Stimulated activated naive CD8-positive, alpha-beta T cell treated with anti-CD3 and anti-CD28 coated beads, Interleukin-15, Interleukin-2, amounts not matched to agents 100 U/mL and 50 U/mL, for 24 hours (primary cell): Measurements from ENCODE around the gene NAV2.

Source experiments
- ATAC-seq: fragments of 150-1000 bp; cut with Tn5 transposase; one replicate; pipeline ENCODE4 v1.10.0; 2021
- DNase-seq: peaks from one replicate; pipeline ENCODE4 v3.0.0; 2021

NAV2 gene

DNA sequence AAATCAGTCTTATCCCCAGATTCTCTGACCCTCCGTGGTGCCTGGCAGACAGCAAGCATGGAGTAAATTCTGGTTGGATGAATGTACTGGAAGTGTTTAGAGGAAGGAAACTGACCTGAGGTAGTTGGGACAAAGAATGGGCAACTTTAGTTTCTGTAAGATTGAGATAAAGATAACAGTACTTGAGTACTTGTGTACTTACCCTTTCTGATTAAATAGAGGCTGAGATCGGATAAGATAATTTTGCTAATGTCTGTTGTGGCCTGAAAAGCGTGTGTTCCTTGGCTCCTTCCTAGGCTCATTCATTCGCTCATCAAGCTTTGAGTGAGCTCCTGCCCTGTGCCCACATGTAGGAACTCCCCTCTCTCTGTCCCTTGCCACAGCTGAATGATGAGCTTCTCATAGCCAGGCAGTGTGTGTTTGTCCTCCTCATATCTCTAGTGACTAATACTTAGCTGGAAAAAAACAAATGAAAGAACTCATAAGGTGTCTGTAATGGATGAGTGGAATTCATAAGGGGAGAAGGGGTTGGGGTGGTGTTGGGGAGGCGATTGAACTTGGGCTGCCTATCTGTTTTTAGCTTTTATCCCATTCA lies 329.5 kb downstream of the NAV2 start:
- ATAC-seq: no peak
- no peak for DNase-seq

DNA sequence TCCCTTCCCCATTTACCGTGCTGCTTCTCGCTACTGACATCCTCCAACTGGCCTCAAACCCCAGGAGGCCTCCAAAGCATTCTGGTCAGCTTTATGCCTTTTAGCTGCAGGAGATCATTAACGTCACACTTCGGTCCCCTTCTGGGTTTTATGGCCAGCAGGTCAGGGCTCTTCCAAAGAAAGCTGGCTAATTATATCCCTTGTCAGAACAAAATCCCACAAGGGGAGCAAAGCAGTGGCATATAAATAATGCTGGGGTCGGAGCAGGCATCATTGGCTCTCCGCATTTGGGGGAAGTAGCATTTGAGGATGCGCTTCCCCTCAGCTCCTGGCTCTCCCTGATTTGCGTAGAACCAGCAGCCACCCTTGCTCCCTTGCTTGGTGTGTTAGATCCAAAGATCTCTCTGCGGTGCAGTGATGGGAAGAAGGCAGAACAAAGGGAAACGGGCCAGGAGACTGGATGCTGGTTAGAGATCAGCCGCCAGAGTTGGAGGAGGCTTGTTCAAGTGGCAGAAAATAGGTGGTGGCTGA lies 330.2 kb downstream of the NAV2 start:
- ATAC-seq: no peak
- no peak for DNase-seq

DNA sequence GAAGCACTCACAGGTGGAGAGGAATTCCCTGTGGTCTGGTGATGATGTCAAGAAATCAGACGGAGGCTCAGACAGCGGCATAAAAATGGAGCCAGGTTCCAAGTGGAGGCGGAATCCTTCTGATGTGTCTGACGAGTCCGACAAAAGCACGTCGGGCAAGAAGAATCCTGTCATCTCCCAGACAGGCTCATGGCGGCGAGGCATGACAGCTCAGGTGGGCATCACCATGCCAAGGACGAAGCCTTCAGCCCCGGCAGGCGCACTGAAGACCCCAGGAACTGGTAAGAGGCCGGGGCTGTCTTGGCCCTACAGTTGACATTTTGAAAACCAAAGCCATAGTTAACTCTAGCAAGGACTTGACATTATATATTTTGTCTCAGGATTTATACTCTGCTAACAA lies 331.4 kb downstream of the NAV2 start:
- ATAC-seq (no peak), DNase-seq (no peak)

DNA sequence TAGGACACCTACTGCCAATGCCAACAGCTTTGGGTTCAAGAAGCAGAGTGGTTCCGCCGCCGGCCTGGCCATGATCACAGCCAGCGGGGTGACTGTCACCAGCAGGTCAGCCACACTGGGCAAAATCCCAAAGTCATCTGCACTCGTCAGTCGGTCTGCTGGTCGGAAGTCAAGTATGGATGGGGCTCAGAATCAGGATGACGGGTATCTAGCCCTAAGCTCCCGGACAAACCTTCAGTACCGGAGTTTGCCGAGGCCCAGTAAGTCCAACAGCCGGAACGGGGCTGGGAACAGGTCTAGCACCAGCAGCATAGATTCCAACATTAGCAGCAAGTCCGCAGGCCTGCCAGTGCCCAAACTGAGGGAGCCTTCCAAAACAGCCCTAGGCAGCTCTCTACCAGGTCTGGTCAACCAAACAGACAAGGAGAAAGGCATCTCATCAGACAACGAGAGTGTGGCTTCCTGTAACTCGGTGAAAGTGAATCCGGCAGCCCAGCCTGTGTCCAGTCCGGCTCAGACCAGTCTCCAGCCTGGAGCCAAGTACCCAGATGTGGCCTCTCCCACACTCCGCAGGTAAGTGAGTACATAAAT lies 332.6 kb downstream of the NAV2 start:
- ATAC-seq (no peak), DNase-seq (no peak)

DNA sequence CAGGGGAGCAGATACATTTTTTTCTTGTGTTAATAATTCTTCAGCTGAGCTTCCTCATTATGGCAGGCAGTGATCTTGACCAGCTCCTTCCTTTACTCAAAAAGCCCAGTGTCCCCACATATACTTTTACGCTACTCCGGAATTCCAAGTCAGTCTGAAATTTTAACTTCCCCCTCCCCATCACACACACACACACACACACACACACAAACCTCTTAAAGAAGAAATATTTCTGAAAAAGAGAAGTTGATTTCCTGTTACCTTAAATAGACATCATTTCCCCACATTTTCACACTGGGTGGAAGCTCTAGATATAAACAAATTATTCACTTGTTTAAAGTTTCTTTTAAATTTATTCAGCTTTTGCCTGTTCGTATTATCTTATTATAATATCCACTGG lies 333.8 kb downstream of the NAV2 start:
- ATAC-seq (no peak), DNase-seq (no peak)

DNA sequence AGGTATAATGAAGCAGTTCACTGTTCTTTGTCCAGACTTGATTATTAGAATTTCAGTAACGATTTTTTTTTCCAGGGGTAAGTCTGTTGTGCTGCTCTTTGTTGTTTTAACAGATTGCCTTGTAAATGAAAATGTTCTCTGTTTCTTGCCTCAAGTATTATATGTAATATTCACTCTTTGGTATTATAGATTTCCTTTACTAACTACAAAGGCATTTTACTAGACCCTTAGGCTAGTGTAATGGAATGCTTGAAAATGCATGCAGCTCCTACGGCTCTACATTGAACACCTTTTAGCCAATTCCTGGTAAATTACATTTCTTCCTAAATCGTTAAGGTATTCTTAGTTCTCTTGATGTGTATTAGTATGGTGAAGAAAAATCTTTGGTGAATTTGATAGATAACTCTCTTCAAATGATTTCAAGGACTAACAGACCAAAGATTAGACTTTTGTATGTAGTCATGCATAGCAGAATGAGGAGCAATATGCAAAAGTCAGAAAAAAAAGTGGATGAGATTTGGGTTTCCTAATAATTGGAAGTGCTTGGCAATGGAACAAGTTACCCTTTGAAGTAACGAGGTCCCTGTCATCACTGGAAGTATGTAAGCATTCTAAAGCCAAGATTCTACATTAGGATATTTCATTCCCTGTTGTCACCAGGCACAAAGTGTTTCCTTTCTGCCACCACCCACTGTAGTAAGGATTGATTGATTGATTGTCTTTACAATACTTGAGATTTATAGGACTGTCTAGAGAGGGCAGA lies 334.6 kb downstream of the NAV2 start:
- no peak for ATAC-seq
- no peak for DNase-seq

DNA sequence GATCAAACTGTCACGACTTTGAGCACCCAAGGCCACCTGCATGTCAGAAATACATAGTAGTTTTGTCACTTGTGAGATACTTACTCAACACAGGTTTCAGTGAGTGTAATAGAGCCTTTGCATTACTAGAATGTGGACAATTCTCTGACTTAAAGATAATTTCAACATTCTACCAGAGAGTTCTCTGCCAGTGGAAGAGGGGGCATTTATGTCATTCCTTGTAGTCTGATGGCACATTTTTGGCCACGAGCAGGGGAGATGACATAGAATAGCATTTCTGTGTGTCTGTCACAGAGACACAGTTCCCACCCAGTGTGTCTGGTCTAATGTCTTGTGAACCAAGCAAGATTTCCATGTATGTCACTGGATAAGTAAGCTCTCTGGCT lies 335.1 kb downstream of the NAV2 start:
- ATAC-seq (no peak), DNase-seq (no peak)

DNA sequence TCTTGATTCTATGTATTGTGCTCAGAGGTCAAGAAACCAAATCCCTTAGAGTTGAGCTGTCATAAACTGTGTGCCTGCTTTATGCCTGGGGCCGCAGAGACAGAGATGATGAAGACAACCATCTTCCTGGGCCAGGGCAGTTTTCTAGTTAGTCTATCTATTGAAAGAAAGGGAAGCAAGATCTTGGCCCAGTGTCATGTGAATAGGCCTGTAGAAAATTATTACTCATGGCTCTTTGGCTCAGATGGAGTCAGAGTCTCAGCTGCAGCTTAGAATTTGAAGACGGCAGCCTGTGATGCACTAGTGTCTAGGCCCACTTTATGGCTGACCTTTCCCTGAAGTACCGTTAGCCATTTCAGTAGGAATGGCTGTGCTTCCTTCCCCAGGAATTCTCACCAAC lies 335.6 kb downstream of the NAV2 start:
- no peak for DNase-seq
- no peak for ATAC-seq

DNA sequence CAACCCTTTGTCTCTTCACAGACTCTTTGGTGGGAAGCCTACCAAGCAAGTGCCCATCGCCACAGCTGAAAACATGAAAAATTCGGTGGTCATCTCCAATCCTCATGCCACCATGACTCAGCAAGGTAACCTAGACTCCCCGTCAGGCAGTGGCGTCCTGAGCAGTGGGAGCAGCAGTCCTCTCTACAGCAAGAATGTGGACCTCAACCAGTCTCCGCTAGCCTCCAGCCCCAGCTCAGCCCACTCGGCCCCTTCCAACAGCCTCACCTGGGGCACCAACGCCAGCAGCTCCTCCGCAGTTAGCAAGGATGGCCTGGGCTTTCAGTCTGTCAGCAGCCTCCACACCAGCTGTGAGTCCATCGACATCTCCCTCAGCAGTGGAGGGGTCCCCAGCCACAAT lies 336.1 kb downstream of the NAV2 start:
- no peak for DNase-seq
- ATAC-seq: no peak

DNA sequence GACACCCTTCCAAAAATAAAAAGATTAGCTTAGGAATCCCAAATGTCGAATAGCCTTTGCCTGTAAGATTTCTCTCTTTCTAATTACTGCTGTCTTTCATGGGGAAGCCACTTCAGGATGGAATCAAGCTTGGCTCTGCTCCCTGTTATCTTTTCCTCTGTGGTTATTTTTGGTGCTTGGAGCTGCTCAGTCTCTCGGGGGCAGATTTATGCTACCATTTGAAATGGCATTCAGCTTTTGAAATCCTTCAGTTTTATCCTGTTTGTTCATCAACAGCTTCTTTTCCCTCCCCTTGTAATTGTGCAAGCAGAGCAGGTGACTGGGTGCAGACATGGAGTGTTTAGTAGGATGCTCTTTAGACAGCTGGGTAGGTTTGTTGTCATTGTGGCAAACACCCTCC lies 336.6 kb downstream of the NAV2 start:
- DNase-seq (no peak), ATAC-seq (no peak)

DNA sequence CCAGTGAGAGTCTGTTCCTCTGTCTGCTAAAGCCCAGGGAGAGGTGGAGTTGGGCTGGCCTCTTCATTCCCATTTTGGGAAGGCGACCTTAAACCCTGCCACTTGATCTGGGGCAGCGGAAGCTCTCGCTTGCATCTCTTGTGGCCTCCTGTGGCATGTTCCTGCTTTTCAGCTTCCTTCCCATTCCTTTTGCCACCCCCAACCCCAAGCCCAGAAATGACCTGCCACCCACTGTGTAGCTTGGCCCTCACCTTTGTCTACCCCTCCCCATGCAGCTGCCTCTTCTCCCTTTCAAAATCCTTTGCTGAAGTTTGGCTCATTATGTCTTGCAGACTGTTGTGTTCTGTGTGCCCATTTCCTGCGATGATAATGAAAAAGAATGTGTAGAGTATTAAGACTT lies 337.4 kb downstream of the NAV2 start:
- DNase-seq (no peak), ATAC-seq (no peak)

DNA sequence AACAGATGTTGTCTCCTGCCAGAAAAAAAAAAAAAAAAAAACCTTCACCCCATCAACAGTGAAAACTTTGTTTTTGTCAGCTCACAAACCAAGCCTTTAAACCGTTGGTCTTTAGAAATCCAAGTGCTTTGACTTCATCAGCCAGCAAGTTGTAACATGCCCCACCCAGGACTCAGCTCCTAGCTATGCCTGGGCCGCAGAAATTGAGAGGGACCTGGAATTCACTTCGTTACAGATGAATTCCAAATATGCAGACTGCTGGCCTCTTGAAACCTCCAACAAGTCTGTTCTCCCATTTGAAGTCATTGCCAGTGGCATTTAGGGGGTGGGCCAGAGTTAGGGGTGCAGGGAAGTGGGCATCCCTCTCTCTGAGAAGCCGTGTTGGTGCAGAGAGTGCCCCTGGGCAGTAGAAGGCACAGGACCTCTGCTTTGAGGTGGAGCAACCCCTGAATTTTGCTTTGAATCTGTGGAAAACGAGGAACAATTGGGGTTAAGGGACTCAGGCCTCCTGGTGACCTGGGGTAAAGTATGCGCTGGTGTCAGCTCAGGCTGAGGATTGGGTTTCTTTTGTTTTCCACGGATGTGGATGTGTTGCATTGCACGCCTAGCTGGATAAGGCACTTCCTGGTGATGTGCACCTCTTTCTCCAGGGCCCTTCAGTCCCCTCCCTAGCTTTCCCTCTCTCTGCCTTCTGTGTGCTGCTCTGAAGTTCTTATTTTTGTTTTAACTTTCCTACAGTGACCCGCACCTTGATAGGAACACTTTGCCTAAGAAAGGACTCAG lies 338.1 kb downstream of the NAV2 start:
- no peak for ATAC-seq
- no peak for DNase-seq

DNA sequence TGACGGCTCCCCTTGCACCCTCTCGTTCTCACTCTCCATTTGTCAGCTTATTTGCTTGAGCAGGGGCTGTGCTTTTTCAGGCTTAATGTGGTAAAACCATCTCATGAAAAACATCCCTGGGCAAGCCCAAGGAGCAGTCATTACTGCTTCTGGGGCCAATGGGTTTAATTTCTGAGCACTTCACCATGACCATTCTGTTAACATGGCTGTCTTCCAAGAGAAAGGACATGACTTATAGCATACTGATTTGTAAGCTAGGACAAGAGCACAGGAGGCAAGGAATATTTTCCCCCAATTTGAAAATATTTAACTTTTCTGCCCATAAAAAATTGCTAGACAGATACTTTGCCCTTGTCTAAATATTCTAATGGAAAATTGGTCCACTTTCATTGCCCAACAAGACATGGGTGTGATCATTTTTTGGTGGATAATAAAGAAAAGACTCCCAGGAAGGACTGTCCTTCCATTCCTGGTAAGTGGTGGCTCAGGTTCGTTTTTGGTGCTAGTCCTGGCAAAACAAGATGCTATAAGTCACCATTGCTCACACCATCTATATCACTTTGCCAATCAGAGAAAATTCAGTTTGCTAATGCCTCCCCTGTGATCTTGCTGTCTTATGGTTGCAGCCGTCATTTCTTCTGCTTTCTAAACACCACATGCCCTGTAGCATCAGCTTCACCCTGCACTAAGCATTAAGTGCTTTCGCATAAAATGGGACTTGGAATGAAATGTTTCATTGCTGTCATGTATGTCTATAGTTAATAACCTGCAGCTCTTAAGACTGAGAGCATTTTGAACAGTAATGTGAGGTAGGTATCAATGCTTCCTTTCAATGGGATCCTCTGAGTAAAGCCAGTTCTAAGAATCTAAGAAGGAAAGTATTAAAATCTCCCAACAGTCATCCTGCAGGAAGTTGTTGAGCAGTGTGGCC lies 339.1 kb downstream of the NAV2 start:
- ATAC-seq: no peak
- no peak for DNase-seq

DNA sequence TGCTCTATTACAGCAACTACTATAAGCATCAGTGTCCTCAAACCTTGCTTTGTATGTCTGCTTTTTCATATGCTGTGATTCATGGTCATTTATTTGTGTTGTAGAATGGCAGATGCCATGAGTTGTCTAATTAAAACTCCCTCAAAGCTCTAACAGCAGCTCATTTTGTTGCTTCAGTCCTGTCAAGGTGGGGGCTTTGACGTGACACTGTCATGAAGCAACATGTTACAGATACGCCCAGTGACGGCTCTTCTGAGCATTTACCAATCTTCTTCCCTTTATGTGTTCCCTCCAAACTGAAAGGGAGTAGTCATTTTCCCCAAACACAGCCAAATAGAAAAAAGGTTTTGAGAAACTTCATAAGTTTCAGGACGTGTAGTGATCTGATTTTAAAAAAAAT lies 340.9 kb downstream of the NAV2 start:
- no peak for ATAC-seq
- no peak for DNase-seq

DNA sequence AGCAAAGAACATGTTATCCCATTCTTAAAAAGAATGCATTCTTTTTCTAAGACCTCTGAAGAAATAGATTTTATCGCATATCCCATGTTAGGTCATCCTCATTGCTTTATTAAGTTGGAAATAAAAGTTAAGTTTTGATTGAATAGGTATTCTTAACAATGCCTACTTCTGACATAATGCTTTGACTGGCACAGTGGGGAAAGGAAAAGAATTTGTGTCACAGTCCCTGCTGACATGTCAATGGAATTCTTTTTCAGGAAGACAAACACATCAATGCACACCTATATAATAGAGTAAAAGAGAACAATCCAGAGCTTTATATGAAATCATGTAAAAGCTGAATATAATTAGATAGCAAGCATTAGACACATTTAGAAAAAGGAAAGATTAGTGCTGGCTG lies 341.9 kb downstream of the NAV2 start:
- ATAC-seq (no peak), DNase-seq (no peak)

DNA sequence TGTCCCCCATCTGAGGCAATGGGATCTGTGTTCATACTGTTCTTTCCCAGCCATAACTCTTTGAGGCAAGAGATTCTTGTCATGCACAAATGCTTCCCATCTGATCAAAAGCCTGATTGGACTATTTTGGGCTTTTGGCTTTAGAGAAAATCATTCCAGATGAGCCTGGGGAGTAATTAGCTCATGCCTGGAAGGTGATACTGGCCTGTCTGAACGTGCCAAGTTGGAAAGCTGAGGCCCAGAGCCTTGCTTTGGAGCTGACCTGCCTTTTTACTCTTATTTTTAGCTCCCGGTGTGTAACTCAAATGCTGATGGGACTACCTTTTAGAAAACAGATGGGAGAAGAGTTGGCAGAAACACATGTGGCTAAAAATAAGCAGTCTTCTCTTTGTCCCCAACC lies 342.7 kb downstream of the NAV2 start:
- no peak for ATAC-seq
- no peak for DNase-seq

DNA sequence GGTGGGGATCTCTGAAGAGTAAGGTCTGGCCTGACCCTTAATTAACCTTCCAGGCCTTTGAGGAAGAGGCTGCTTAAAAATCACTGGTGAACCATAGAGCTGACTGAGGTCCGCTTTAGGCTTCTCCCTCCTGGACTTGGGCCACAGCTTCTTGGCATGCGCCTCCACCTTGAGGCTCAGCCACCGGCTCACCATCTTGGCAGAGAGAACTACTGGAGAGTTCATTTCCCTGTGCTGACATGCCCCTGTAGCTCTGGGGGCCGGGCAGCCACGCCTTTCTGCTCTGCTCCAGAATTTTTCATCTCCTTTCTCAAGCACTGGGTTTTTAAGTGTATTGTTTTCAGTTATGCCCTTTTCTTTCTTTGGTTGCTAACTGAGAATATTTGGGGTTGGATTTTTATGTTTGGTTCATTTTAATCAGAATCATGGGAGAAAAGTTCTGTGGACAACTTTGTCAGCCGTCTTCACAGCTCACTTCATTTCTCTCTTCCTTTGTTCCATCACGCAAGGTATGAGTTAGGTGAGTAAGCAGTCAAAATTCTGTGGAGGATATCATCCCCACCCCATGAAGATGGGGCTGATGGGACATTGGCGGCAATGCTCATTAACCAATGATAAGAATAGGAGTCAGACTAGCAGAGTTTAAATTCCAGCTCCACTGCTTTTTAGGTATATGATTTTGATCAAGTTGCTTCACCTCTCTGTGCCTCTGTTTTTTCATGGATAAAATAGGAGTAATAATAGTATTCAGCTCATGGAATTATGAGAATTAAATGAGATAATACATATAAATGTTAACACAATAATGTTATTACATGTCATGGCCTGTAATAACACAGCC lies 343.7 kb downstream of the NAV2 start:
- no peak for ATAC-seq
- DNase-seq: no peak

DNA sequence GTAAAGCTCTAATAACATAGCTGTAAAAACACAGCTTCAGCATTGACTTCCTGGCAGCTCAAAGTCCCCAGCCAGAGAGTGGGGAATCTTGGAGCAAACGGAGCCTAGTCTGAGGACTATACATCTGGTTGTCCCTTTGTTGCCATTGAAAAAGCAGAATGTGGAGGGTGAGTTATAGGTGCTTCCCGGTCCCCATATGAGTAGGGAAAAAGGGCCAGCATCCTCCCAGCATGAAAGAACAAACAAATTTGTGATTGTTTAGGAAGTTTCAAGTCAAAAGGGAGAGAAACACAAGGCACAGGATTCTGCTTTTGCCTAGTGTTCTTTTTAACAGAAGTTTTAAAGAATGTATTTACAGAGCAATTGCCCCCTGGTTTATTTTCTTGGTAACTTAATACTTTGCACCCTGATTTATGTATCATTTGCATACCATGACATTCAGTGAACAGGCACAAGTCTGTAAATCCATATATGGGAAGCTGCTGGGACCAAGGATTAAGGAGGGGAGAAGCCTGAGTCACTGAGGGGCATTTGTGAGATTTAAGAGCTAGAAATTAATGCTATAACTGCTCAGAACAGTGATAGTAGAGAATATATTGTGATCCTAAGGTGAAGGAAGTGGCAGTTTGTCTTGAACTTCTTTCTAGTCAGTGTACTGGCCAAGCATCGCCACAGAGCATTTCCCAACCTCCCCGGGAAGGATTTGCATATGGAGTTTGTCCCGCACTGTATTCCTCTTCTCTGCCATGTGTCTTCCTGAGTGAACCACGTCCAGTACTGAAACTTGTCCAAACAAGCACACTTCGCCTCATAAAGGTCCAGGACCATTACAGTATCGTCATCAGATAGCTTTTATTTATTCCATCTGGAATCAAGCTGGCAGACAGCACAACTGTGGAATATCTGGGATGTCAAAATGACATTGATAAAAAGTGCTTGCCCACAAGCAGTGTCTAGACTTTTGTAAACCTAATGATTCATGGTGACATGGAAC lies 344.6 kb downstream of the NAV2 start:
- ATAC-seq: no peak
- no peak for DNase-seq

DNA sequence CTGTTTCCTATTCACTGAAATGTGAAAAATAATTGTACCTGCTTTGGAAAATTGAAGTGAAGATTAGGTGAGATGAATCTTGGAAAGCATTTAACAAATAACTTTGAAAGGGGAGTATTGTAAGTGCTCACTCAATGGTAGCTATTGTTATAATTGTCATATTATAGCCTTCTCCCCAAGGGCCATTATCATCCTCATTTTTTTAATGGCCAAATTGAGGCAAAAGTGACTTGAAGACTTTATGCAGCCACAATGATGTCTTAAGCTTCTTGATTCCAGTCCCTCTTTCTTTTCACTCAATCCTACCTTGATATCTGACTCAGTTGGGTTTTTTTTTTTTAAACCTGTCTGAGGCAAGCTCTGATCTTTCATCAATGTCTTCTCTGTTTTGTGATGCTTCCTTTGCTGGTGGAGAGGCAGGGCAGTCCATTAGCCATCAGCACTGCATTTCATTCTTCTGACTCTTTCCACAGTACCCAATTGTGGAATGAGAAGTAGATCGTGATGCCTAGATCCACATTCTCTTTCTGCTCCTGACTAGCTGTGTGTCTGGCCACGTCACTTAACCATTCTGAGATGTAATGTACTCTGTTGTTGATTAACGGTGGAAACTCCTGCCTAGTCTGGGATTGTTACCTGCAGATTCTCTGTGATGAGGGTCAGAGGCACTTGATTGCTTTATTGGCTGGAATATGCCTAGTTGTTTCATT lies 346.3 kb downstream of the NAV2 start:
- DNase-seq (no peak), ATAC-seq (no peak)
